Measurements from ENCODE around the gene DACT2. TPM values are rescaled to one million over a fixed set of nuclear protein-coding genes. Genes with fewer than 3 reads are reported as not detected.

DACT2 gene
- polyA plus RNA-seq, 1 experiment = not detected

GRCh38 chr6:168311410-168312124 is 8.0 kb downstream of the DACT2 start:
- Histone ChIP-seq H3K9me3 (ENCODE audit: control insufficient read depth, insufficient read depth, low read length) (peaks cover 90% of the 10 kb centered on the region), H3K27ac (ENCODE audit: low read depth, low read length) (no peak overlapping the region), H3K27me3 (ENCODE audit: control insufficient read depth, insufficient read depth, low read length) (no peaks in the 10 kb centered on the region), H3K4me3 (ENCODE audit: low read depth, low read length) (no peak overlapping the region)
- DNase-seq (ENCODE audit: low read depth, low spot score) = no peak
- TF ChIP-seq, protein P1, sequence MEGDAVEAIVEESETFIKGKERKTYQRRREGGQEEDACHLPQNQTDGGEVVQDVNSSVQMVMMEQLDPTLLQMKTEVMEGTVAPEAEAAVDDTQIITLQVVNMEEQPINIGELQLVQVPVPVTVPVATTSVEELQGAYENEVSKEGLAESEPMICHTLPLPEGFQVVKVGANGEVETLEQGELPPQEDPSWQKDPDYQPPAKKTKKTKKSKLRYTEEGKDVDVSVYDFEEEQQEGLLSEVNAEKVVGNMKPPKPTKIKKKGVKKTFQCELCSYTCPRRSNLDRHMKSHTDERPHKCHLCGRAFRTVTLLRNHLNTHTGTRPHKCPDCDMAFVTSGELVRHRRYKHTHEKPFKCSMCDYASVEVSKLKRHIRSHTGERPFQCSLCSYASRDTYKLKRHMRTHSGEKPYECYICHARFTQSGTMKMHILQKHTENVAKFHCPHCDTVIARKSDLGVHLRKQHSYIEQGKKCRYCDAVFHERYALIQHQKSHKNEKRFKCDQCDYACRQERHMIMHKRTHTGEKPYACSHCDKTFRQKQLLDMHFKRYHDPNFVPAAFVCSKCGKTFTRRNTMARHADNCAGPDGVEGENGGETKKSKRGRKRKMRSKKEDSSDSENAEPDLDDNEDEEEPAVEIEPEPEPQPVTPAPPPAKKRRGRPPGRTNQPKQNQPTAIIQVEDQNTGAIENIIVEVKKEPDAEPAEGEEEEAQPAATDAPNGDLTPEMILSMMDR (IDR thresholded peaks at IDR 0.05; ENCODE audit: low read depth, low read length) = no peak
- ChIA-PET CTCF (no interaction called here), POLR2A (no interaction called here)

- CTCF ChIA-PET = no interaction called here
- Histone ChIP-seq H3K9me3 (ENCODE audit: control insufficient read depth, insufficient read depth, low read length) (peaks cover 89% of the 10 kb centered on the region), H3K27ac (ENCODE audit: low read depth, low read length) (no peak overlapping the region), H3K27me3 (ENCODE audit: control insufficient read depth, insufficient read depth, low read length) (no peaks in the 10 kb centered on the region), H3K4me3 (ENCODE audit: low read depth, low read length) (no peak overlapping the region)
- DNase-seq (ENCODE audit: low read depth, low spot score) = no peak
- TF ChIP-seq, protein P1 (IDR thresholded peaks at IDR 0.05; ENCODE audit: low read depth, low read length) = no peak
- POLR2A ChIA-PET = no interaction called here
Measured at GRCh38 chr6:168310945-168311344, 8.6 kb downstream of the DACT2 start.

DNA sequence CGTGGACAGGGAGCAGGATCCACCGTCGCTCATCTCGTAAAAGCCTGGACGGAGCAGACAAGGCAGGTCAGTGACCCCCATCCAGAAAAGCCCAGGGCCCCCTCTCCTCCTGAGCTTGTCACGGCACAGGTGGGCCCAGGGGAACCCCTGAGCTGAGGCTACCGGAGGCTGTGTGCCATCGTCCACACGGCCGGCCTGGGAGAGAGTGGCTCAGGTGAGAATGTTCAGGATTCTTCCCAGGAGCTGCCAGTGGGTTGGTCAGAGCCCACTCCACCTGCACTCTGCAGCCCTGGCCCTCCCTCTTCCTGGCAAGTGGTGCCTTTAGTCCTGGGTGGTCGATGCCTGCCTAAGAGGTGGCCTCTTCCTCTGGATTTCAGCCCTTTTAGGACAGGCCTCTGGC is 9.2 kb downstream of the DACT2 start:
- TF ChIP-seq, protein P1 (IDR thresholded peaks at IDR 0.05; ENCODE audit: low read depth, low read length) = no peak
- no peaks in the 10 kb centered on the region for H3K27me3 ChIP-seq (ENCODE audit: control insufficient read depth, insufficient read depth, low read length)
- peaks cover 92% of the 10 kb centered on the region for H3K9me3 ChIP-seq (ENCODE audit: control insufficient read depth, insufficient read depth, low read length)
- POLR2A ChIA-PET = no interaction called here
- no peak overlapping the region for H3K27ac ChIP-seq (ENCODE audit: low read depth, low read length)
- no peak for DNase-seq (ENCODE audit: low read depth, low spot score)
- CTCF ChIA-PET = no interaction called here
- H3K4me3 ChIP-seq (ENCODE audit: low read depth, low read length) = no peak overlapping the region

GRCh38 chr6:168309997-168310396 is 9.6 kb downstream of the DACT2 start:
- Histone ChIP-seq H3K9me3 (ENCODE audit: control insufficient read depth, insufficient read depth, low read length) (peaks cover 92% of the 10 kb centered on the region), H3K27me3 (ENCODE audit: control insufficient read depth, insufficient read depth, low read length) (no peaks in the 10 kb centered on the region), H3K27ac (ENCODE audit: low read depth, low read length) (no peak overlapping the region), H3K4me3 (ENCODE audit: low read depth, low read length) (no peak overlapping the region)
- POLR2A ChIA-PET = no interaction called here
- no peak for DNase-seq (ENCODE audit: low read depth, low spot score)
- TF ChIP-seq, protein P1 (IDR thresholded peaks at IDR 0.05; ENCODE audit: low read depth, low read length) = no peak
- CTCF ChIA-PET = no interaction called here

- no peak overlapping the region for H3K4me3 ChIP-seq (ENCODE audit: low read depth, low read length)
- DNase-seq (ENCODE audit: low read depth, low spot score) = no peak
- peaks cover 93% of the 10 kb centered on the region for H3K9me3 ChIP-seq (ENCODE audit: control insufficient read depth, insufficient read depth, low read length)
- TF ChIP-seq, protein P1 (IDR thresholded peaks at IDR 0.05; ENCODE audit: low read depth, low read length) = no peak
- no peaks in the 10 kb centered on the region for H3K27me3 ChIP-seq (ENCODE audit: control insufficient read depth, insufficient read depth, low read length)
- POLR2A ChIA-PET = no interaction called here
- no peak overlapping the region for H3K27ac ChIP-seq (ENCODE audit: low read depth, low read length)
- CTCF ChIA-PET = no interaction called here
Measured at GRCh38 chr6:168309183-168309582, 10.4 kb downstream of the DACT2 start.

Measured in AG04450 (cell line).